GM18519 (cell line): ENCODE results near the gene DCST2.

ENCODE experiments used
- ATAC-seq: cut with Tn5 transposase; IDR thresholded peaks from one replicate; pipeline ENCODE4 v1.9.1; 2021; ENCODE audit warnings: mild to moderate bottlenecking, moderate library complexity; ENCODE audit not compliant: unreplicated experiment, low FRiP score

DCST2 gene

DNA sequence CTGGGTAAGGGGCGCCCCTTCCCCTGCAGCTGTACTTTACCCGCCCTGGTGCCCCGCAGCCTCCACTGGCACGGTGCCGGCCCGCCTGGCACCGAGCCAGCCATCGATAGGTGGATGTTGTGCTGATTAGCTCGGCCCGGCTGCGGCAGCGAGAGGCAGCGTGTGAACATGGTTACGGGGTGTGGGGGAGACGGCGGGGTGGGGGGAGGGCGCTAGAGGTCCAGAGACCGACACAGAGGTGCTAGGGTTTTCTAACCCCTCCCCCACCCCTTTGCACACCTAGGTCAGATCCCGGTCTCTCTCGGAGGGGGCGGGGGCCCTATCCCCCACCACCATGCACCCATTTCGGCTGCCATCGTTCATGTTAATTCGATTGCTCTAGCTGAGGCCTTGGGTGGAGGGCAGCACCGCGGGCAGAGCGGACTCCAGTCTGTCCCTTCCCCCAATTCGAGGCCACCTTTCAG is 36.6 kb upstream of the DCST2 start:
- ATAC-seq: no peak

GRCh38 chr1:155069551-155070157 is 36.1 kb upstream of the DCST2 start:
- ATAC-seq: no peak

- ATAC-seq: no peak
Observed at GRCh38 chr1:155068599-155068998, 35.0 kb upstream of the DCST2 start.

GRCh38 chr1:155066777-155067176 is 33.2 kb upstream of the DCST2 start:
- no peak for ATAC-seq

DNA sequence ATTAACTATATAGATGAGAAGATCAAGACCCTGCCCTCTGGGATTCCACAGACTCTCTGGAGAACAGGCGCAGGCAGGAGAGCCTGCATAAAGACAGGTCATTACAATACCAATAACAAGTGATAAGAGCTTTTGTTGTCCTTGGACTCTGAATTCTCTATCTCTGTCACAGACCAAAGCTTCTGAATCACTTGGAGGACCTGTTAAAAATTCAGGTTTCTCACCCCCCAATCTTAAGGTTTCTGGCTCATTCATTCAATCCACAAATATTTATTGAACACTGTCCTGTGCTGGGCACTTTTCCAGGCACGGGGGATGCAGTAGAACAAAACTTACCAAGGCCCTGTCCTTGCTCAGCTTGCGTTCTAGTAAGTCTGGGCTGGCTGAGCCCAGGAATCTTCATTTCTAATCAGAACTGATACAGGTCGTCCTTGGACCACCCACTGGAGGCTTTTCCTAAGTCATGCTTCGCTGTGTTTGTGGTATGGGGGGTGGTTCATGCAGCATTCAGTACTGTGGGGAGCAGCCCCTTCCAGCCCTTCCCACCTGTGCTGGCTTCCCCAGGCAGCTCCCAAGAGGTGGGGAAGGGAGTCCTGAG is 31.4 kb upstream of the DCST2 start:
- no peak for ATAC-seq

- no peak for ATAC-seq
Observed at GRCh38 chr1:155064111-155064831, 30.7 kb upstream of the DCST2 start.

DNA sequence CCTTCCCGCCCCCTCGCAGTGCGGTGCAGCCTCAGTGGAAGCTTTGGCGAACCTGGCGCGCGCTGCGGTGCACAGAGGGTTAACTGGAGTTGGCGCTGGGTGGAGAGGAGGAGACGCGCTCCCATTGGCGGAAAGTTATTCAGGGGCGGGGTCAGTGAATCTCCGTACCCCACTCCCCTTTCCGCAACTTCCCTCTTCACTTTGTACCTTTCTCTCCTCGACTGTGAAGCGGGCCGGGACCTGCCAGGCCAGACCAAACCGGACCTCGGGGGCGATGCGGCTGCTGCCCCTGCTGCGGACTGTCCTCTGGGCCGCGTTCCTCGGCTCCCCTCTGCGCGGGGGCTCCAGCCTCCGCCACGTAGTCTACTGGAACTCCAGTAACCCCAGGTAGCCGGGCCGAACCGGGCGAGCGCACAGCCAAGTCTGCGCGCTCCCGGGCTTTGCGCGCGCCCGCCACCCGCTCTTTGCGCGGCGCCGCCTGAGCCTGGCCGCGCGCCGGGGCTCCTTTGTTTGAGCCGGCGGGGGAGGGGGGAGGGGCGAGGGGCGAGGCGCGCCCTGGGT is 30.0 kb upstream of the DCST2 start, which contains the start of gene EFNA4:
Gene EFNA4, plus strand, starts transcription at position 191 of the 561 bp plus-strand sequence. Its CDS starts 84 bp downstream, at position 275.
- no peak for ATAC-seq

GRCh38 chr1:155062702-155063411 is 29.3 kb upstream of the DCST2 start:
- no peak for ATAC-seq

GRCh38 chr1:155062151-155062686 is 28.6 kb upstream of the DCST2 start:
- no peak for ATAC-seq

- no peak for ATAC-seq
Observed at GRCh38 chr1:155061381-155062150, 28.0 kb upstream of the DCST2 start.

- ATAC-seq: no peak
Observed at GRCh38 chr1:155060736-155061135, 27.2 kb upstream of the DCST2 start.

GRCh38 chr1:155057788-155058211 is 24.2 kb upstream of the DCST2 start:
- ATAC-seq: no peak

DNA sequence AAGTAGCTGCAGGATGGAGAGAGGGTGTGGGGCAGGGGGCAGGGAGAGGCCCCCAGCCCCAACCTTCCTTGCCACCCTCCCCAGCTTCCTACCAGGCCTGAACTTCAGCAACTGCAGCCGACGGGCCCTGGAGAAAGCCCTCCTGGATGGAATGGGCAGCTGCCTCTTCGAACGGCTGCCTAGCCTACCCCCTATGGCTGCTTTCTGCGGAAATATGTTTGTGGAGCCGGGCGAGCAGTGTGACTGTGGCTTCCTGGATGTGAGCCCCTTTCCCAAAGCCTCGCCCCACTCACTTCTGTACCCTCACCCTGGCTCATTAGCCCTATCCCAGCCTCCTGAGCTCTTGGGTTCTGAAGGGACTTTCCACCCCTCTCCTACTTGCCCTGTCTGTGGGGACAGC is 23.5 kb upstream of the DCST2 start:
- ATAC-seq: no peak

DNA sequence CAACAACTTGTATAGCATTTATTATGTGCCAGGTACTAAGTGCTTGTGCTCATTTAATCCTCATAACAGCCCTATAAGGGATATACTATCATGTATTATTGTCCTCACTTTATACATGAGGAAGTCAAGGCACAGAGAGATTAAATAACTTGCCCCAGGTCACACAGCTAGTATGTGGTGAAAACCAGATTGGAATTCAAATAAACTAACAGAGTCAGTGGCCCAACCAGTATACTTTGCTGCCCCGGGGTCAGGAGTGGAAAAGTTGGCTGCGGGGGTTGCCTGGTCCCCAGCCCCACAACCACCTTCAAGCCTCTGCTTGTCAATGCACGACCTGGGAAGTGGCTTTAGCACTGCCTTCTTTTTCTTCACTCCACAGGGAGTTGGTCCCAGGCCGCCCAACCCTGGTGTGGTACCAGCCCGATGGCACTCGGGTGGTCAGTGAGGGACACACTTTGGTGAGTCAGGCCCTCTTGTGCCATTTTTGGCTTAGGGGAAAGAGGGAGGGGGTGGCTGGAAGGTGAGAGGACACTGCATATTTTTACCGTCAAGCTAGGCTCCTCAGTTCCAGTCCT is 20.0 kb upstream of the DCST2 start:
- ATAC-seq: no peak

GRCh38 chr1:155052439-155053395 is 19.1 kb upstream of the DCST2 start:
- ATAC-seq: no peak

GRCh38 chr1:155051777-155052398 is 18.3 kb upstream of the DCST2 start:
- ATAC-seq: no peak

DNA sequence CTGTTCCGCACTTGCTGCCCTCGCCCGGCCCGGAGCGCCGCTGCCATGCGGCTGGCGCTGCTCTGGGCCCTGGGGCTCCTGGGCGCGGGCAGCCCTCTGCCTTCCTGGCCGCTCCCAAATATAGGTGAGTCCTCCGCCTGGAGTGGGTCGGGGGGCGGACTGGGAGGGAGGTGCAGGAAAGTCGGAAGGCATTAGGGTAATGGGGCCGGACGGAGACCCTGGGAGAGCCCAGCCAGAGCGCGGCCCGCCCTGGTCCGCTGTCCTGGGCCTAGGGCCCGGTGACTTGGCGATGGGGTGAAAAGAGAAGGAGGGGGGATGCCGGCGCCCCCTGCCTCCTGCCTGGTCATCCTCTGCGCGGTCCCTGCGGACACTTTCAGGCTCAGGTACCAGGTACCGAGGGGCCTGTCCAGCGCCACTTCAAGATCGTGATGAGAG is 17.8 kb upstream of the DCST2 start:
- no peak for ATAC-seq
